ENCODE measurements around the gene CYBC1. TPM values are rescaled to one million over a fixed set of nuclear protein-coding genes. Genes with fewer than 3 reads are reported as not detected.

Gene CYBC1
- total and polyA plus RNA-seq, 9 donors, result 34.0 to 101 (median 58.6) TPM

GRCh38 chr17:82400830-82401229, 49.7 kb downstream of the CYBC1 start:
- 90 to 94% (median 92%) methylated on average over 19 of the region's 19 CpGs for WGBS, 3 donors
- Histone ChIP-seq H3K9me3 (no peaks in the 10 kb centered on the region), H3K4me3 (no peak overlapping the region), H3K27ac (no peak overlapping the region), H3K4me1 (ENCODE audit: insufficient read depth) (no peaks in the 10 kb centered on the region), H3K27me3 (no peaks in the 10 kb centered on the region), H3K36me3 (no peaks in the 10 kb centered on the region)
- no peak for DNase-seq
- TF ChIP-seq POLR2A (IDR thresholded peaks at IDR 0.05) (no peak), EP300 (IDR thresholded peaks at IDR 0.05) (no peak)
- intact Hi-C loops (cut with DNase I), result no loop called here

GRCh38 chr17:82400206-82400605, 50.3 kb downstream of the CYBC1 start:
- WGBS, 3 donors, result 60 to 76% (median 63%) methylated on average over 7 of the region's 7 CpGs
- no peak for DNase-seq
- Histone ChIP-seq H3K27me3 (no peaks in the 10 kb centered on the region), H3K36me3 (no peaks in the 10 kb centered on the region), H3K4me1 (ENCODE audit: insufficient read depth) (no peaks in the 10 kb centered on the region), H3K27ac (no peak overlapping the region), H3K9me3 (no peaks in the 10 kb centered on the region), H3K4me3 (no peak overlapping the region)
- intact Hi-C loops (cut with DNase I), result no loop called here
- TF ChIP-seq CTCF (IDR thresholded peaks at IDR 0.05) (no peak), EP300 (IDR thresholded peaks at IDR 0.05) (no peak)

GRCh38 chr17:82399601-82400101, 50.9 kb downstream of the CYBC1 start:
- intact Hi-C loops (cut with DNase I), result no loop called here
- Histone ChIP-seq H3K9me3 (no peaks in the 10 kb centered on the region), H3K36me3 (no peaks in the 10 kb centered on the region), H3K27ac (no peak overlapping the region), H3K27me3 (no peaks in the 10 kb centered on the region), H3K4me3 (no peak overlapping the region), H3K4me1 (ENCODE audit: insufficient read depth) (no peaks in the 10 kb centered on the region)
- 78 to 89% (median 88%) methylated on average over 18 of the region's 18 CpGs for WGBS, 3 donors
- no peak for DNase-seq
- TF ChIP-seq EP300 (IDR thresholded peaks at IDR 0.05) (no peak), CTCF (IDR thresholded peaks at IDR 0.05) (no peak), POLR2A (IDR thresholded peaks at IDR 0.05) (no peak)

- TF ChIP-seq POLR2A (IDR thresholded peaks at IDR 0.05) (no peak), CTCF (IDR thresholded peaks at IDR 0.05) (no peak), EP300 (IDR thresholded peaks at IDR 0.05) (no peak)
- WGBS, 3 donors, result 53 to 62% (median 62%) methylated on average over 13 of the region's 13 CpGs
- intact Hi-C loops (cut with DNase I), result no loop called here
- DNase-seq, result no peak
- H3K36me3 ChIP-seq, result no peaks in the 10 kb centered on the region
- H3K27ac ChIP-seq, result no peak overlapping the region
- H3K27me3 ChIP-seq, result no peaks in the 10 kb centered on the region
- H3K4me1 ChIP-seq (ENCODE audit: insufficient read depth), result no peaks in the 10 kb centered on the region
- no peaks in the 10 kb centered on the region for H3K9me3 ChIP-seq
- no peak overlapping the region for H3K4me3 ChIP-seq
These were observed 51.5 kb downstream of the CYBC1 start for GRCh38 chr17:82399041-82399441.

- WGBS, 3 donors, result 85 to 88% (median 85%) methylated on average over 35 to 38 of the region's 38 CpGs
- H3K4me3 ChIP-seq, result no peak overlapping the region
- H3K4me1 ChIP-seq (ENCODE audit: insufficient read depth), result no peaks in the 10 kb centered on the region
- no peaks in the 10 kb centered on the region for H3K27me3 ChIP-seq
- intact Hi-C loops (cut with DNase I), result no loop called here
- no peaks in the 10 kb centered on the region for H3K9me3 ChIP-seq
- DNase-seq, result no peak
- H3K27ac ChIP-seq, result no peak overlapping the region
- H3K36me3 ChIP-seq, result no peaks in the 10 kb centered on the region
- TF ChIP-seq POLR2A (IDR thresholded peaks at IDR 0.05) (no peak), CTCF (IDR thresholded peaks at IDR 0.05) (no peak)
These were observed 52.9 kb downstream of the CYBC1 start for GRCh38 chr17:82397449-82398335.
